HG03039 (cell line): Measurements from ENCODE around the gene EEF2.

Experiments used
- ATAC-seq: cut with Tn5 transposase; IDR thresholded peaks from one replicate; pipeline ENCODE4 v1.9.1; 2021; ENCODE audit warnings: mild to moderate bottlenecking, moderate library complexity; ENCODE audit not compliant: unreplicated experiment

The EEF2 gene

DNA sequence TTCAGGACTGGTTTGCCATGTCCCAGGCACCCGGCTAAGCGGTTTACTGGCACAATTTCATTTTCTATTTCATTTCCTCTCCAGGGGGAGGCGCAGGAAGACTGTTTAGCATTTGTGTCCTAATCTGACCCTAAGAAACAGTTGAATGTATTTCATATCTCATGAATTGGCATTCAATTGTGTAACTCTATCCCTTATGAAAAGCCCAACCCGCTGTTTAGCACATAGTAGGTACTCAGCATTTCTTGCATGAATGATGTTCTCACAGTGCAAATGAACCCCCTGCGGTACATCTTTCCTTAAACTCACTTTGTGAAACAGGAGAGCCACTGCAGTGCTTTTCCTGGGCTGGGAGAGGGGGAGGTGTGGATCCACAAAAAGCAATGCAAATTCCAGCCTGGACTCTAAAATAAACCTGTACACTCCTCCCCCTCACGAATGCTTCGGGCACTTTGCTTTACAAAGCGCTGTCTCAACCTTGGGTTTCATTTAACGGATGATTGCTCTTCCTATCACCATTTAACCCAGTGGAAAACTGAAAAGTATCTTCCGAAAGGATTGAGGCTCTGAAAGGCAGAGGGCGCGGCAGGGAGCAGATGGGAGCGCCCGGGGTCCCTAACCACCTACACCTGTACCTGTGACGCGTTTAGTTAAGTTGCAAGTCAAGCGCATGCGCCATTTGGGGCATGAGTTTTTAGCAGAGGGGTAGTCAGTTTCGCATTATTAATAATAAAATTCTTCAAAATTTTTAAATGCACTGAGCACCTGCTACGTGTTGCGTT is 1.2 kb upstream of the EEF2 start:
- no peak for ATAC-seq

DNA sequence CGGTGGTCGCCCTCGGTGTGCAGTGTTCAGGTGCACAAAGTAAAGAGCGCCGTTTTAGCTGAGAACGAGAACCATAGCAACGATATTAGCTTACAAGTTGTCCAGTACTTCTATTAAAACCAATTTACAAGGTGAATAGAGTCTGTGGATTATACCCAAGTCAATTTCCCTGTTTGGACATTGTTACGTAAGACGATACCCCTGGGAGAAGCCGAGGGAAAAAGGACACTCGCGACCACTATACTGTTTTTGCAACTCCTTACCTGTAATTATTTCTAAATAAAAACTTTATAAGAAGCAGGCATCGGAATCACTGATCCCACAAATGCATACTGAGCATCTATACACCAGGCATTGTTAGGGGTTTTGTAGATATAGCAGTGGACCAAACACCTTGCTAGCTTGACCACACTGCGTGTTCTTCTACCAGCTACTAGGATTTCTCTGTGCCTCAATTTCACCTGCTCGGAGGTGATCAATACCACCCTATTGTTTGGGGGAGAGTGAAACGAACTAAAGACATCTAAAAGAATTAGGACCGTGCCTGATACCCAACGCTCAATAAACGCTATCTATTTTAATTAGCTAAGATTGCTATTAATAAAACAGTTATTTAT is 488 bp upstream of the EEF2 start:
- ATAC-seq: no peak

DNA sequence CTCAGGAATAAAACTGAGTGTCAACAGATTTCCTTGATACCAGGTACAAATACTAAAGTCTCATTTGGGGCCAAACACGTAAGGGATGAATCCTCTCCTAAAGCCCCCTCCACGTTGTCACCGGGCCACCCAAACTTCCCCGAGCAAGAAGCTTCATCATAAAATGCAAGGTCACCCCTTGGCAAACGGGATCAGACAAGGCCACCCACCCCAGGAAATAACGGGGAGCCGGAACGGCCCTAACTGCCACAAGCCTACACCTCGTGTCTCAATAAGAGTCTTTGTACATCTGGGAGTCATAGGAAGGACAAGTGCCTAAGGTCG is 717 bp downstream of the EEF2 start:
- ATAC-seq: no peak

DNA sequence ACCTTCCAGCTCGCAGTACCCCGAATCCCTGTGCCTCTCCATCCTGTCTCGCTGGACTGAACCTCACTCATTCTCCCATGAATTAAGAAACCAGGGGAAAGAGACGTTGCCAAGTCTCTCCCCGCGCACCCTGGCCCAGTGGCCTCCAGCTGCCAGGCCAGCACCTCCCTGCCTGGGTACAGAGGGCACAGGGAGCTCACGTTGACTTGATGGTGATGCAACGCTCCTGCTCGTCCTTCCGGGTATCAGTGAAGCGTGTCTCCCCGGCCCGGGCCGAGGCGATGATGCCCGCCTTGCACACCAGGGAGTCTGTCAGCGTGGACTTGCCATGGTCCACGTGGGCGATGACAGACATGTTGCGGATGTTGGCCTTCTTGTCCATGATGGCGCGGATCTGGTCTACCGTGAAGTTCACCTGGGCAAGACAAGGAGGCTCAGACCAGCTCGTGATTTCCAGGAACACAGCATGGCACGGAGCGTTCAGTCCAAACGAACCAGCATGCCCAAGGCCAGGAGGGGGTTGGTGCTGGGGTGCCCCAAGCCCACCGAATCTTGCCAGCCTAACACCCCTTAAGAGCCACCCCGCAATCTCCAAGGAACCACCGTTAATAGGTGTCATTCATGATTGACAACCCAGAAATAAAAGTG is 1.2 kb downstream of the EEF2 start:
- no peak for ATAC-seq

DNA sequence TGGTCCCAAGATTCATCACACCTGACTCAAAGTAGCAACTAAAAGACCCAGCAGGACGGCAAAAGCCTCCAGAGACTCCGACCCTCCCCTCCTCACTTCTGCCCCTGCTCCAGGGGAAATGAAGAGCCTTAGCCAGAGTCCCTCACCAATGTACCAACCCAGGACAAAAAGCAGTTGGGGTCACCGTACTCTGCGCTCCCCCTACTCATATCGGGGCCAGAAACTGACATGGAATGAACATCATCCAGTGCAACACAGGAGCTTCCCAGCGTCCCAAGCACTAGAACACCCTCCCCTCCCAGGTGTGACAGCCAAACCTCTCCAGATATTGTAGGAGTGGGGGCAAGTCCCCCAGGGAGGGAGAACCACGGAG is 1.7 kb downstream of the EEF2 start:
- ATAC-seq: no peak

DNA sequence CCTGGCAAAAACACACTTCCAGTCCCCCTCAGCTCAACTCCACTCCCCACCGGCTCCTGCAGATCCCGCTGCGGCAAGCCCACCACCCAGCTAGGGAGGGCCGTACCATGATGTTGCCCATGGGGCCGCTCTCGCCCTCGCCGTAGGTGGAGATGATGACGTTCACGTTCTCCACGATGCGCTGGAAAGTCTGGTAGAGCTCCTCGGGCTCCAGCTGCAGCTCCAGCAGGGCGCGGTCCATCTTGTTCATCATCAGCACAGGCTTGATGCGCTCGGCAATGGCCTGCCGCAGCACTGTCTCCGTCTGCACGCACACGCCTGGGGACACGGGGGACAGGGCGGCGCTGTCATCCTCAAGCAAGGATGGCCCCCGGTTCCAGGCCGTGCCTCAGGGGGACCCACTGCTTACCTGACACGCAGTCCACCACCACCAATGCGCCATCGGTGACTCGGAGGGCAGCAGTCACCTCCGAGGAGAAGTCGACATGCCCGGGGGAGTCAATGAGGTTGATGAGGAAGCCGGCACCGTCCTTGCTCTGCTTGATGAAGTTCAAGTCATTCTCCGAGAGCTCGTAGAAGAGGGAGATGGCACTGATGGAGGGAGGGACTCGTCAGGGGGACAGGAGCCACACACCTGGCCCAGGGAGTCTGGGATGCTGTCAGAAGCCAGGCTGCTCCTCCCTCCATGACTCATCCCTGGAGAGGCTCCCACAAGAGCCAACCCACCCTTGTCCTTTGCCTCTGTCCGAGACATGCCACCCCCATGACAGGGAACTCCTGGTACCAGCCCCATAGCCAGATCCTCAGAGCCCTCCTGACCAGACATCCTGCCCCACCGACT is 2.3 kb downstream of the EEF2 start:
- ATAC-seq: no peak

DNA sequence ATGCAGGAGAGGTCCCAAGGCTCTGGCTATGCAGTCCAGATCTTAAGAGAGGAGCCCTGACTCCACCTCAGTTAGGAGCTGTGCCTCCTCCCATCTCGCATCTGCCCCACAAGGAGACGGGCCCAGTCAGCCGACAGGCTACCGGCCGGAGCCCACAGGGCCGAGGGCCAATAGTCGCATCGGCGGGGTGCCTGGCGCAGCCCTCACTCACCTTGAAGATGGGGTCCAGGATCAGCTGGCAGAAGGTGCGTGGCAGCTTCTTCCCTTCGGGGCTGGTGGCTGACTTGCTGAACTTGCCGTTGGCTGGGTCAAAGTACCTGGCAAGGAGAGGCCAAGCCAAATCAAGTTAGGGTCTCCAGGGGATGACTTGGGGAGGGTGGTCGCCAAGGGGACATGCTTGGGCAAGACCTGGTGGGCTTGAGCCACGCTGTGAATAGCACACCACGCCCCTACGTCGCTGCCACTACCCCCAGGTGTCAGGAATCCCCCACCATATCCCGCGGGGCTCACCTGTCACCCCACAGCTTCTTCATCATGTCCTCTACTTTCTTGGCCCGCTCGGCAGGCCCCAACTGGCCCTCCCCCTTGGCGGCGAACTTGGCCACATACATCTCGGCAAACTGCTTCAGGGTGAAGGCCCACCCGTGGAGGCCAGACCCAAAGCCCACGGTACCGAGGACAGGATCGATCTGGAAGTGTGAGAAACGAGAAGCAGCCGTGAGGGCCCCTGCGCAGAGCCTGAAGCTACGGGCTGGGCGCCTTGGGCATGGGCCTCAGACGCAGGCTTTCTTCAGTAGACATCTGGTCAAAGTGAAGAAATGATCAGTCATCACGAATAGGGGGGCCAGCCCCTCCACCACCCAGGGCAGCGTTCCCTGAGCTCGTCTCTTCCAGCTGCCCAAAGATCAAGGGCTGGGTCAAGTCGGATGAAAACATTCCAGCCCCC is 3.3 kb downstream of the EEF2 start:
- ATAC-seq: no peak

DNA sequence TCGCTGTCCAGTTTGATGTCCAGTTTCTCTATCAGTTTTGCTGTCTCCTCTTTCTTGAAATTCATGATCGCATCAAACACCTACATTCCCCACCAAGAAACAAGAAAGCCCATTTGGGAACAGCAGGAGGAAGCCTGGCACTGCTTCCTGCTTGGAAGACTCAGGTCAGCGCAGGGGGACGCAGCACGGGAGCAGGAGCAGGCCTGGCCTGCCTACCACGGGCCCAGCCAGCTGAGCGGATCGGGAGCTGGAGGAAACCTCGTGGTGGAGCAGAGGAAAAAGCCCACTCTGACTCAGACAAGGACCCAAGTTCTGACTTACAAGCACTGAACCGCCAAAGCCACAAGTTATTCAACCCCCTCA is 3.9 kb downstream of the EEF2 start:
- ATAC-seq: no peak

DNA sequence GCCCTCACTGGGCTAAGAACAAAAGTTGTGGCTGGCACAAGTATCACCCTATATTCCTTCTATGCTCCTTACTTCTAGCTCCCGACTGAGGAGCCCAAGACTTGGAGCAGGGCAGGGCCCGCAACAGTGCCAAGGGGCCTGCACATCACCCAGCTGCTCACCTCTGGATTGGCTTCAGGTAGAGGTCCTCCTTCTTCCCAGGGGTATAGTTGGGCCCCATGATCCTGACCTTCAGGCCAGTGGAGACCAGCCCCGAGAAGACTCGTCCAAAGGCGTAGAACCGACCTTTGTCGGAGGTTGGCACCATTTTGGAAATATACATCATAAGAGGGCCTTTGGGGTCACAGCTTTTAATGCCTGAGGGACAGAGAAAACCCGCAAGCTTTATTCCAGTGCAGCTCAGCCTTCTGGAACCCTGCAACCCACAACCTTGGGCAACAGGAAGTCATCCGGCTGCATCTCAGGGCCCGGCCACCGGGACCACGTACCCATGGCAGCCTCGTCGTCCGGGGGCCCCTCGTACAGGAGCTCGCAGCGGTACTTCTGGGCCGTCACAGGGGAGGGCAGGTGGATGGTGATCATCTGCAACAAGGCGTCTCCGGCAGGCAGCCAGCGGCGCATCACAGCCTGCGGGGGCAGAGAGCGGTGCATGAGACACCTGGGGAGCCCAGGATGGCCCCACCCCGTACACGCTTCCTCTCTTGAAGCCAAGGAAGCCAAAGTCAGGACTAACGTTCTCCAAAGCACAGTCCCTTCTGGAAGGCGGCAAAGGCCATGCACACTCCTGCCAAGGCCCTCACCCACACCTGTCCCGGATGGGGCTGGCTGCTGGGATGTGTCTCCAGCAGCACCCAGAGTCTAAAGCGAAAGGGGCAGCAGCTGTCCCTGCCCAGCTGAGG is 4.7 kb downstream of the EEF2 start:
- ATAC-seq: no peak

DNA sequence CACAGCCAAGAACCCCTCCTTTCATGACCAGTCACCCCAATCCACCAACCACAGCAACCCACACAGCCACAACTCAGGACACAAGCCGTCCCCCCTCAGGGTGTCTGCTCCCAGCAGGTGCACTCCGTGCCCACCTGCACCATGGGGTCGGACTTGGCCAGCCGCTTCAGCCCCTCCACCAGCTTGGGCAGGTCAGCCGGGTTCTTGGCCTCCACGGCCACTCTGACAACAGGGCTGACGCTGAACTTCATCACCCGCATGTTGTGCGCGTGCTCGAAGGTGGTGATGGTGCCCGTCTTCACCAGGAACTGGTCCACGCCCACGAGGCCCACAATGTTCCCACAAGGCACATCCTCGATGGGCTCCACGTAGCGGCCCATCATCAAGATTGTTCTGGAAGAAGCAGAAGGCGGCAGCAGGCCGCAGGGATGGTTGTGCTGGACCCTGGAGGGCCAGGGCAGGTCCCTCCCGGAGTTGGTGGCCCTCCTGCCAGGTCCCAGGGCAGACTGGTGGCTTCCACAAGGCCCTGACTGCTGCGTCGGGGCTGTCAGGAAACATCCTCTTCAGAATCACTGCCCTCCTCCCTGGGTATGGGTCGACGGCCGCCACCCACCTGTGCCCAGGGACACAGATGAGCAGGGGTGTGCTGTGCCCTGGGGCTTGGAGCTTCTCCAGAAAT is 5.5 kb downstream of the EEF2 start:
- no peak for ATAC-seq

DNA sequence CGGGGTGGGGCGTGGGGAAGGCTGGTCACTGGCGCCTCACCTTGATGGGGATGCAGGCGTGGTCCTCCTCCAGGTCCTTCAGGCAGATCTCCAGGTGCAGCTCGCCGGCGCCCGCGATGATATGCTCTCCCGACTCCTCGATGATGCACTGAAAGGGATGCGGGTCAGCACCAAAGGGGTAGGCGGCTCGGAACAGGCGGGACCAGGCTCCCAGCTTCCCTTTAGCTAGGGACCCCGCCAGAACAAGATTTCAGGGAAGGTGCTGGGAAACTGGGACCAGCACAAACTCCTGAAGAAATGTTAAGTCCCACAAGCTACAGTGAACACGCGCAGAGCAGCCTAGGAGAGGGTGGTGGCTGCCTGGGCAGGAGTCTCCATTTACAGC is 6.0 kb downstream of the EEF2 start:
- ATAC-seq: no peak

DNA sequence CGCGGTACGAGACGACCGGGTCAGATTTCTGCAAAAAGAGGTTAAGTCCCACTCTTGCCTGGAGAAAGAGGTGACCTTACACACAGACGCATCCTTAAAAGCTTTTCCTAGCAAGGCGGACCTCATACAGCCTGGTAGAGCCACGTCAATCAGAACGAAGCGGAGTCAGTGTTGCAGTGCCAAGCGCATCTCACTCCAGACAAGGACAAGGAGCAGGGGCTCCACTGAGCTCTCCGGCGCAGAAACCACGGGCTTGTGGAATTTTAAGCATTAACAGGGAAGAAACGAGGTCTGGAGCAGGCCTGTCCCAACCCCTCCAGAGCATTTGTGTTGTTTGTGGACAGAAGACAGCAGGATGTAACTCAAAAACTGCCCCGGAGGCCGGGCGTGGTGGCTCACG is 7.1 kb downstream of the EEF2 start:
- ATAC-seq: no peak

DNA sequence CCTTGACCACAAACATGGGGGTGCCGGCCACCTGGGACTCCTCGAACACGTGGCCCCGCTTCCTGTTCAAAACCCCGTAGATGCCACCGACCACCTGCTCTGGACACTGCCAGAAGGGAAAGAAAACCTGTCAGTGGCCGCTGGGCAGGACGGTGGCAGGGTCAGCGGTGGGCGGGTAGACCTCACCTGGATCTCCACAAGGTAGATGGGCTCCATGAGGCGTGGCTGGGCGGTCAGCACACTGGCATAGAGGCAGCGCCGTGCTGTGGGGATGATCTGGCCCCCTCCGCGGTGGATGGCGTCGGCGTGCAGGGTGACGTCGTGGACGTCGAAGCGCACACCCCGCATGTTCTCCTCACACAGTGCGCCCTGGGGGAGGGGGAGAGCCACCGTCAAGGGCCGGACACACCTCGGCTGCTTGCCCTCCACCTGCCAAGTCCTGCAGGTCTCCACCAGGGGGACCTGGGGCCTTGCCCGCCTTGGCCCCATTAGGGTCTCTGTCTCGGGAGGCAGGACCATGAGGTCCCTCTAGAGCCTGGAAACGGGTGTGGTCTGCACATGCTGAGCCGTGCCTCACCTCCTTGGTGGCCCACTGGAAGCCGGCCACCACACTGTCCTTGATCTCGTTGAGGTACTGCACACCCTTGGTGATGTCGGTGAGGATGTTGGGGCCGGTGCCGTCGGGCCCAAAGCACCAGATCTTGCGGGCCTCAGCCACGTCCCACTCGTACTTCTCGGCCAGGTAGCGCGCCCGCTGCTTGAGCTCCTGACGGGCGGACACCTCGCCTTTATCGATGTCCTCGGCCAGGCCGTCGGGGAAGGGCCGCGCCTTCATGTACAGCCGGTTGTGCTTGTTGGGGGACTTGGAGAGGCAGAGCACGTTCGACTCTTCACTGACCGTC is 7.8 kb downstream of the EEF2 start:
- ATAC-seq: no peak

DNA sequence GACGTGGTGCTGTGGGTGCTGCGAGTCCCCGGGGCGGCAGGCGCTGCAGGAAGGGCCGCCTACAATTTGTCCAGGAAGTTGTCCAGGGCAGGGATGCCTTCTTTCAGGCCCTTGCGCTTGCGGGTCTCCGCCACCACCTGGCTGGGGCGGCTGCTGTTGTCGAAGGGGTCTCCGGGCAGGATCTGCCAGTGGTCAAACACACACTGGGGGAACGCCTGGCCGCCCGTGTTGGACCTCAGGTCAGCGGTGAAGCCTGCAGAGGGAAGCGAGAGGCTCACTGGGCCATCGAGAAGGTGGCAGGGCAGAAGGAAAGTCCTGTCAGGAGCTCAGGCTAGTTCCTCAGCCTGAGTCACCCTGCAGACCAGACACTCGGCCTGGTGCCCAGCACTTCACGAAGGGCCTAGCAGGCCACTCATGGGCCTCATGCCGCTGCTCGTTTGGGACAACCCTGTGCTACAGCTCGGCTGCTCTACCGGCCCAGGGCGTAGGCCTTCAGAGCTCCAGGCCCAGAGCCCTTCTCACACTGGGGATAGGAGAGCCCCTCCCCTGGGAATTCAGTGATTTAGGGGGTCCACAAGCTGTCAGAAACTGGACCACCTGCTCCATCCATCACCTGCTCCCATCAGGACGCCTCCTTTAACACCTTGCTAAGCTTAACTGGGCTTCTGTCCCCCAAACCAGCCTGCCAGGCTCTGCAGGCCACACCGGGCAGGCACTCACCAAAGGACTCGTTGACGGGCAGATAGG is 8.6 kb downstream of the EEF2 start:
- no peak for ATAC-seq

DNA sequence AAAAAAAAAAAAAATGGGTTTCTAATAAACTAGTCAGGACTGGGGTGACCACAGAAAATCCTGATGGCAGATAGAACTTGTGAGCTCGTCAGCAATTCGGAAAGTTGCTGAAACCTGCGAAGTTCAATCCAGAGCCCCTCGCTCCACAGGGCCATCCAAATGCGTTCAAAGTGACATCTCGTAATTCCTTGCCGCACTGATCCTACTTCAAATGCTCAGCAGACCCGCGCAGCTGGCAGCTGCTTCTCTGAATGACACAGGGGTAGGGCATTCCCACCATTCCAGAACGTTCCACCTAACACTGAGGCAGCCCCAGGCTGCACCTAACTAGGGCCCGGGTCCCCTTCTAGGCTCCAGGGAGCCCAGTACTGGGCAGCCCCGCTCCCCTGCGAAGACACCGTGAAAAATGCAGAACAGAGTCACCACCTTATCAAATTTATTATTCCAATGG is 9.6 kb downstream of the EEF2 start:
- no peak for ATAC-seq

DNA sequence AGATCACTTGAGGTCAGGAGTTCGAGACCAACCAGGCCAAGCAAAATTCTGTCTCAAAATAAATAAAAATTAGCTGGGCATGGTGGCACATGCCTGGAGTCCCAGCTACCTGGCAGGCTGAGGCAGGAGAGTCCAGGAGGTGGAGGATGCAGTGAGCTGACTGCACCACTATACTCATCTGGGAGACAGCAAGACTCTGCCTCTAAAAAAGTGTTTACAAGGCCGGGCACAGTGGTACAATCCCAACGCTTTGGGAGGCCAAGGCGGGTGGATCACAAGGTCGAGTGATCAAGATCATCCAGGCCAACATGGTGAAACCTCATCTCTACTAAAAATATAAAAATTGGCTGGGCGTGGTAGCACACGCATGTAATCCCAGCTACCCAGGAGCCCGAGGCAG is 10.1 kb downstream of the EEF2 start:
- no peak for ATAC-seq
